Endodermal cell (in vitro differentiated cells): ENCODE measurements around the gene ZC3H18. TPM values are rescaled to one million over a fixed set of nuclear protein-coding genes. Genes with fewer than 3 reads are reported as not detected.

Experiments
- DNase-seq: peaks from one replicate; pipeline ENCODE4 v3.0.0-alpha.2; 2017
- H3K27ac ChIP-seq: 2 replicates; pipeline ENCODE4 v1.5.1; 2013; ENCODE audit warnings: mild to moderate bottlenecking, low read depth, low read length, moderate library complexity
- H3K27me3 ChIP-seq: 2 replicates; pipeline ENCODE4 v1.6.1; 2013; ENCODE audit warnings: mild to moderate bottlenecking, low read length, moderate library complexity; ENCODE audit not compliant: insufficient read depth, control insufficient read depth, poor library complexity, severe bottlenecking
- H3K36me3 ChIP-seq: 2 replicates; pipeline ENCODE4 v1.7.0; 2013; ENCODE audit warnings: mild to moderate bottlenecking, low read length, moderate library complexity; ENCODE audit not compliant: control insufficient read depth, insufficient read depth
- H3K4me1 ChIP-seq: one replicate; pipeline ENCODE4 v1.7.0; 2013; ENCODE audit warnings: low read length; ENCODE audit not compliant: control insufficient read depth, insufficient read depth
- H3K4me3 ChIP-seq: 2 replicates; pipeline ENCODE4 v1.5.1; 2013; ENCODE audit warnings: mild to moderate bottlenecking, low read length, moderate library complexity
- H3K9ac ChIP-seq: 2 replicates; pipeline ENCODE4 v1.6.1; 2013; ENCODE audit warnings: mild to moderate bottlenecking, low read length, moderate library complexity; ENCODE audit not compliant: poor library complexity, severe bottlenecking; ENCODE audit errors: extremely low read depth
- H3K9me3 ChIP-seq: 2 replicates; pipeline ENCODE4 v1.6.1; 2013; ENCODE audit warnings: mild to moderate bottlenecking, low read length, moderate library complexity; ENCODE audit not compliant: control insufficient read depth
- H3K27ac Mint-ChIP-seq: 2 replicates; pipeline ENCODE4 v1.8.0; 2020; ENCODE audit warnings: mixed read lengths
- H3K27me3 Mint-ChIP-seq: 2 replicates; pipeline ENCODE4 v1.8.0; 2021; ENCODE audit warnings: mild to moderate bottlenecking, mixed read lengths; ENCODE audit not compliant: insufficient read depth
- H3K36me3 Mint-ChIP-seq: 2 replicates; pipeline ENCODE4 v1.8.0; 2020; ENCODE audit warnings: low read depth, mixed read lengths
- H3K4me1 Mint-ChIP-seq: 2 replicates; pipeline ENCODE4 v1.8.0; 2020; ENCODE audit warnings: mixed read lengths
- H3K4me3 Mint-ChIP-seq: 2 replicates; pipeline ENCODE4 v1.8.0; 2020; ENCODE audit warnings: mild to moderate bottlenecking, moderate library complexity, mixed read lengths
- H3K9me3 Mint-ChIP-seq: 2 replicates; pipeline ENCODE4 v1.8.0; 2020; ENCODE audit warnings: mild to moderate bottlenecking, mixed read lengths
- WGBS, 2 experiments: methylation state at CpG; one replicate each; pipeline versions ENCODE4 v1.1.5 to v1.1.7; 2013; ENCODE audit warnings: missing lambda C conversion rate in 2 of 2, mixed read lengths in 1 of 2; ENCODE audit not compliant: insufficient coverage in 1 of 2, insufficient read length in 1 of 2; 5-methylcytosine and 5-hydroxymethylcytosine counted together
- total RNA-seq, 2 donors: library from RNA; stranded (reverse); fragmentation: NEBNext Ultra II Directional in 1 of 2; extraction: Animal tissue kit (Norgen Biotek cat#: 25700) in 1 of 2; gene quantifications; 2 replicates in 1 of 2; 3 replicates in 1 of 2; pipeline ENCODE4 v1.2.1, GENCODE V29; 2021
- TF ChIP-seq, protein P1 (sequence below): fragments of 200-600 bp; sonication (generic); conservative IDR thresholded peaks from 2 replicates; pipeline ENCODE4 v1.5.0; 2021; ENCODE audit warnings: antibody characterized with exemption, mild to moderate bottlenecking

Gene ZC3H18
- total RNA-seq, 2 donors from 2014 or later = 75.4 to 76.6 TPM

- Mint-ChIP-seq H3K4me3 (no peak overlapping the region), H3K4me1 (peaks cover 5% of the 10 kb centered on the region), H3K36me3 (peaks cover 18% of the 10 kb centered on the region), H3K27me3 (no peaks in the 10 kb centered on the region), H3K27ac (no peak overlapping the region), H3K9me3 (no peaks in the 10 kb centered on the region)
- WGBS, 2 experiments = 96 to 97% methylated on average over 11 to 12 of the region's 12 CpGs
- no peak overlapping the region for H3K27ac ChIP-seq
- no peak overlapping the region for H3K9ac ChIP-seq
- TF ChIP-seq, protein P1, sequence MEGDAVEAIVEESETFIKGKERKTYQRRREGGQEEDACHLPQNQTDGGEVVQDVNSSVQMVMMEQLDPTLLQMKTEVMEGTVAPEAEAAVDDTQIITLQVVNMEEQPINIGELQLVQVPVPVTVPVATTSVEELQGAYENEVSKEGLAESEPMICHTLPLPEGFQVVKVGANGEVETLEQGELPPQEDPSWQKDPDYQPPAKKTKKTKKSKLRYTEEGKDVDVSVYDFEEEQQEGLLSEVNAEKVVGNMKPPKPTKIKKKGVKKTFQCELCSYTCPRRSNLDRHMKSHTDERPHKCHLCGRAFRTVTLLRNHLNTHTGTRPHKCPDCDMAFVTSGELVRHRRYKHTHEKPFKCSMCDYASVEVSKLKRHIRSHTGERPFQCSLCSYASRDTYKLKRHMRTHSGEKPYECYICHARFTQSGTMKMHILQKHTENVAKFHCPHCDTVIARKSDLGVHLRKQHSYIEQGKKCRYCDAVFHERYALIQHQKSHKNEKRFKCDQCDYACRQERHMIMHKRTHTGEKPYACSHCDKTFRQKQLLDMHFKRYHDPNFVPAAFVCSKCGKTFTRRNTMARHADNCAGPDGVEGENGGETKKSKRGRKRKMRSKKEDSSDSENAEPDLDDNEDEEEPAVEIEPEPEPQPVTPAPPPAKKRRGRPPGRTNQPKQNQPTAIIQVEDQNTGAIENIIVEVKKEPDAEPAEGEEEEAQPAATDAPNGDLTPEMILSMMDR = no peak
- peaks cover 7% of the 10 kb centered on the region for H3K36me3 ChIP-seq
- H3K27me3 ChIP-seq = no peaks in the 10 kb centered on the region
- no peak overlapping the region for H3K4me3 ChIP-seq
- peaks cover 23% of the 10 kb centered on the region for H3K4me1 ChIP-seq
- no peak for DNase-seq
- no peaks in the 10 kb centered on the region for H3K9me3 ChIP-seq
These were observed 38.9 kb upstream of the ZC3H18 start for GRCh38 chr16:88531346-88531745.

DNA sequence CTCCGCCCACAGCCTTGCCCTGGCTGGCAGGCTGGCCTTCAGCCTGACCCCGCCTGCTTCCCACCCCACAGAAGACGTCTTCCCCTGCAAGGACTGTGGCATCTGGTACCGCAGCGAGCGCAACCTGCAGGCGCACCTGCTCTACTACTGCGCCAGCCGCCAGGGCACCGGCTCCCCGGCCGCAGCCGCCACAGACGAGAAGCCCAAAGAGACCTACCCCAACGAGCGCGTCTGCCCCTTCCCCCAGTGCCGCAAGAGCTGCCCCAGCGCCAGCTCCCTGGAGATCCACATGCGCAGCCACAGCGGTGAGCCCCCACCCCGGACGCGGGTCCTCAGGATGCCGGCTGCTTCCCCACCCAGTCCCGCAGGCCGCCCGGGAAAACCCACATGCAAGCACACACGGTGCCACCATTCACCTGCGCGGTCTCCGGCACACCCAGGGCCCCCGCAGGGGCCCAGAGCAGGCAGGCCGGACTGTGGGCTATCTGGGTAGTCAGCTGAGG lies 38.2 kb upstream of the ZC3H18 start:
- Histone ChIP-seq H3K4me1 (peaks cover 23% of the 10 kb centered on the region), H3K9me3 (no peaks in the 10 kb centered on the region), H3K27me3 (no peaks in the 10 kb centered on the region), H3K4me3 (no peak overlapping the region), H3K36me3 (peaks cover 7% of the 10 kb centered on the region), H3K9ac (no peak overlapping the region), H3K27ac (no peak overlapping the region)
- DNase-seq = no peak
- Mint-ChIP-seq H3K27me3 (no peaks in the 10 kb centered on the region), H3K4me1 (peaks cover 5% of the 10 kb centered on the region), H3K9me3 (no peaks in the 10 kb centered on the region), H3K36me3 (peaks cover 18% of the 10 kb centered on the region), H3K4me3 (peak overlapping the region; percentile 17), H3K27ac (no peak overlapping the region)
- 95 to 99% methylated on average over 19 to 34 of the region's 34 CpGs for WGBS, 2 experiments
- TF ChIP-seq, protein P1 = no peak

DNA sequence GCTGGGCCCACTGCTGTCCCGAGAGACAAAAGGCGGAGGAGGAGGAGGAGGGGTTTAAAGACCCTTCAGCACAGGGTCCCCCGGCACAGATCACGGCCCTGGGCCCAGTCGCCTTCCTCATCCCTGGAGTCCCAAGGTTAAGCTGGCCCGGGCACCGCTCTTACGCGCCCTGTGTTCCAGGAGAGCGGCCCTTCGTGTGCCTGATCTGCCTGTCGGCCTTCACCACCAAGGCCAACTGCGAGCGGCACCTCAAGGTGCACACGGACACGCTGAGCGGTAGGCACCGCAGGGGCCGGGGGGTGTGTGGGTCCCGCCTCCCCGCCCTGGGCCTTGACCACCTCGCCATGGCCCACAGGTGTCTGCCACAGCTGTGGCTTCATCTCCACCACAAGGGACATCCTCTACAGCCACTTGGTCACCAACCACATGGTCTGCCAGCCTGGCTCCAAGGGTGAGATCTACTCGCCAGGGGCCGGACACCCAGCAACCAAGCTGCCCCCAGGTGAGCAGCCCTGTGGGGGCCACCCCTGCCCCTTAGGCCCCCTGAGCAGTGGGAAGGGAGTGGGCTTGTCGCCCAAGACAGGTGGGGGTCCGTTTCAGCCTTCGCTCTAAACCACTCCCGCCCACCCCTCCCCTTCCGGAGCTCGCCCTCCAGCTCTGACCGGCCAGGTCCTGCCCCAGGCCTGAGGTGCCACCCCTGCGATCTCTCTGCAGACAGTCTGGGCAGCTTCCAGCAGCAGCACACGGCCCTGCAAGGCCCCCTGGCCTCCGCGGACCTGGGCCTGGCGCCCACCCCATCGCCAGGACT lies 37.6 kb upstream of the ZC3H18 start:
- Histone ChIP-seq H3K4me3 (no peak overlapping the region), H3K4me1 (peaks cover 23% of the 10 kb centered on the region), H3K27ac (no peak overlapping the region), H3K36me3 (peaks cover 7% of the 10 kb centered on the region), H3K9me3 (no peaks in the 10 kb centered on the region), H3K9ac (no peak overlapping the region), H3K27me3 (no peaks in the 10 kb centered on the region)
- WGBS, 2 experiments = 88 to 93% methylated on average over 24 to 37 of the region's 37 CpGs
- H3K4me3 Mint-ChIP-seq = peak overlapping the region; percentile 58
- no peak overlapping the region for H3K27ac Mint-ChIP-seq
- peaks cover 18% of the 10 kb centered on the region for H3K36me3 Mint-ChIP-seq
- H3K9me3 Mint-ChIP-seq = no peaks in the 10 kb centered on the region
- TF ChIP-seq, protein P1 = no peak
- H3K27me3 Mint-ChIP-seq = no peaks in the 10 kb centered on the region
- H3K4me1 Mint-ChIP-seq = peaks cover 5% of the 10 kb centered on the region
- no peak for DNase-seq
